ENCODE measurements around the gene CSNK1G1. TPM values are rescaled to one million over a fixed set of nuclear protein-coding genes. Genes with fewer than 3 reads are reported as not detected.

CSNK1G1 gene
- total and polyA plus RNA-seq, 2 experiments from 2014 or later, result 8.7 to 18.0 TPM

DNA sequence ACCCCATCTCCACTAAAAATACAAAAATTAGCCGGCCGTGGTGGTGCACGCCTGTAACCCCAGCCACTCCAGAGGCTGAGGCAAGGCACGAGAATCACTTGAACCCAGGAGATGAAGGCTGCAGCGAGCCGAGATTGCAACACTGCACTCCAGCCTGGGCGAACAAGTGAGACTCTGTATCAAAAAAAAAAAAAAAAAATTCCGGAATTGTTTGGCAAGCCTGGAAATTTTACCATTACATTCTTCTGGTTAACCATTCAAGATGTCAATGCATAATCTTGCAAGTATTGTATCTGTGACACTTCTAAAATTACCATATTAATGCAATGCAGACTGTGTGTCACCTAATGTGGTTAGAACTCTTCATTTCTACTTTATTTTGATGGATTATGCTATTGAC, 67.0 kb downstream of the CSNK1G1 start:
- no peak for TF ChIP-seq CTCF (IDR thresholded peaks at IDR 0.05; ENCODE audit: low read depth, low read length)
- Histone ChIP-seq H3K36me3 (no peaks in the 10 kb centered on the region), H3K27ac (no peak overlapping the region), H3K4me3 (no peak overlapping the region), H3K27me3 (no peaks in the 10 kb centered on the region), H3K4me1 (ENCODE audit: low read depth) (no peaks in the 10 kb centered on the region), H3K9me3 (ENCODE audit: low read depth) (no peaks in the 10 kb centered on the region)
- DNase-seq (ENCODE audit: low read depth in 1 of 2, low spot score in 1 of 2), result peak in 1 of 2 donors; percentile 11

DNA sequence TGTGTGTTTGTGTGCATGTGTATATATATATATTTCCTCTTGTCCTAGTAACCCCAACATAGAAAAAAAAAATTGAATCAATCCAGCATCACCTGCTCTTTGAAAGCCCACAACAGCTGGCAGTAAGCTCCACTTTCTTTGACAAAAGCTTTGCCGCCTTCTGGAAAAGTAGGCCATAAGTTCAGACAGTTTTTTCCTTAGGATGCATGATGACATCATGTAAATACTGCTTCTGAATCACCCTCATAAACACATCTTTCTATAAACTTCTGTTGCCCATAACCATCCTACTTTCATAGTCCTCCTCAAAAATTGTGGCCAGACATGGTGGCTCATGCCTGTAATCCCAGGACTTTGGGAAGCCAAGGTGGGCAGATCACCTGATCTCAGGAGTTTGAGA, 67.4 kb downstream of the CSNK1G1 start:
- no peaks in the 10 kb centered on the region for H3K4me1 ChIP-seq (ENCODE audit: low read depth)
- H3K4me3 ChIP-seq, result no peak overlapping the region
- no peak for TF ChIP-seq CTCF (IDR thresholded peaks at IDR 0.05; ENCODE audit: low read depth, low read length)

GRCh38 chr15:64287953-64288352, 68.0 kb downstream of the CSNK1G1 start:
- Histone ChIP-seq H3K36me3 (no peaks in the 10 kb centered on the region), H3K9me3 (ENCODE audit: low read depth) (no peaks in the 10 kb centered on the region), H3K4me3 (no peak overlapping the region), H3K27ac (no peak overlapping the region), H3K4me1 (ENCODE audit: low read depth) (no peaks in the 10 kb centered on the region), H3K27me3 (no peaks in the 10 kb centered on the region)
- DNase-seq (ENCODE audit: low read depth in 1 of 2, low spot score in 1 of 2), result no peak
- TF ChIP-seq CTCF (IDR thresholded peaks at IDR 0.05; ENCODE audit: low read depth, low read length), result no peak

More for the DNA sequence above, 67.4 kb downstream of the CSNK1G1 start:
- no peak for DNase-seq (ENCODE audit: low read depth in 1 of 2, low spot score in 1 of 2)
- no peaks in the 10 kb centered on the region for H3K9me3 ChIP-seq (ENCODE audit: low read depth)
- H3K27ac ChIP-seq, result no peak overlapping the region
- no peaks in the 10 kb centered on the region for H3K27me3 ChIP-seq
- no peaks in the 10 kb centered on the region for H3K36me3 ChIP-seq

DNA sequence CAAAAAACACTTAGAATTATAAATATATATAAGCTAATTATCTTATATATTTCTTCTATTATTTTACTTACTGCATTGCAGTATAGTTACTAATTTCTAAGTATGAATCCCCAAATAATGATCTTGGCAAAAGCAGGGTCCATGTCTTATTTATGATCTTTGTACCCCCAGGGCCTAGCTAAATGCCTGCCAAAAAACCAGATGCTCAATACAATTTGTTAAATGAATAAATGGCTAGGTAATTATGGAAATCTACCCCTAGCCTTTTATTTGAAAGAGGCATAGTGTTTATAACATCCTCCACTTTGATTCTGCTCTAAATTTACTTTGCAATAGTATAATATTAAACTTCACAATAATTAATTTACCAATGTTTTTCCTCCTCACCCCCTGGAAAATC, 69.5 kb downstream of the CSNK1G1 start:
- no peak for DNase-seq (ENCODE audit: low read depth in 1 of 2, low spot score in 1 of 2)
- H3K4me3 ChIP-seq, result no peak overlapping the region
- no peaks in the 10 kb centered on the region for H3K27me3 ChIP-seq
- TF ChIP-seq CTCF (IDR thresholded peaks at IDR 0.05; ENCODE audit: low read depth, low read length), result no peak
- no peaks in the 10 kb centered on the region for H3K9me3 ChIP-seq (ENCODE audit: low read depth)
- no peaks in the 10 kb centered on the region for H3K4me1 ChIP-seq (ENCODE audit: low read depth)
- H3K27ac ChIP-seq, result no peak overlapping the region
- no peaks in the 10 kb centered on the region for H3K36me3 ChIP-seq

DNA sequence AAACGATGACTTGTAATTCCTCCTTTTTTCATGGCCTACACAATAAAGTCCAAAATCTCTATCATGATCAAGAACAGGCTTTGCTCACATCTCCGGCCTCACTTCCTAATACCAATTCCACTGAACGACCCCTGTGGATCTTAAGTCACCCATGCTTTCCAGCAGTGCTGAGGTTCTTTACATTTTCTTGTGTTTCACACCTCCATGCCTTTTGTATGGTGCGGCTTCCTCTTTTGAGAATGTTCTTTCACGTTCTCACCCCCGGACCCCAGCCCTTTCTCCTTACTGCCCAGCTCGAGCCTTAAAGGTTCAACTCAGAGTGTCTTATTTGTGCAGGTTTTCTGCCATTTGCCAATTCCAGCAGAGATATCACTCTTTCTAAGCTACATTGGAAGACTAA, 70.1 kb downstream of the CSNK1G1 start:
- no peak for TF ChIP-seq CTCF (IDR thresholded peaks at IDR 0.05; ENCODE audit: low read depth, low read length)
- no peaks in the 10 kb centered on the region for H3K27me3 ChIP-seq
- H3K27ac ChIP-seq, result no peak overlapping the region
- no peaks in the 10 kb centered on the region for H3K36me3 ChIP-seq
- no peaks in the 10 kb centered on the region for H3K4me1 ChIP-seq (ENCODE audit: low read depth)
- no peak overlapping the region for H3K4me3 ChIP-seq
- no peak for DNase-seq (ENCODE audit: low read depth in 1 of 2, low spot score in 1 of 2)
- H3K9me3 ChIP-seq (ENCODE audit: low read depth), result no peaks in the 10 kb centered on the region

- H3K4me3 ChIP-seq, result no peak overlapping the region
- H3K4me1 ChIP-seq (ENCODE audit: low read depth), result no peaks in the 10 kb centered on the region
- no peaks in the 10 kb centered on the region for H3K36me3 ChIP-seq
- H3K27me3 ChIP-seq, result no peaks in the 10 kb centered on the region
- H3K9me3 ChIP-seq (ENCODE audit: low read depth), result no peaks in the 10 kb centered on the region
- no peak for DNase-seq (ENCODE audit: low read depth in 1 of 2, low spot score in 1 of 2)
- no peak overlapping the region for H3K27ac ChIP-seq
- TF ChIP-seq CTCF (IDR thresholded peaks at IDR 0.05; ENCODE audit: low read depth, low read length), result no peak
Measured at GRCh38 chr15:64285150-64285549, 70.8 kb downstream of the CSNK1G1 start.

All from cardiac muscle cell (in vitro differentiated cells and primary cell).